ENCODE data around the gene PLAGL1.

Gene PLAGL1

GRCh38 chr6:143993965-143994646, 14.0 kb downstream of the PLAGL1 start:
- Histone ChIP-seq H3K27me3 (ENCODE audit: low read depth) (no peaks in the 10 kb centered on the region), H3K4me1 (no peaks in the 10 kb centered on the region), H3K36me3 (replicated peaks) (no peaks in the 10 kb centered on the region), H3K4me3 (no peak overlapping the region), H3K9me3 (0 out of 2 replicates have a peak, but pooled peaks cover 2% of the 10 kb centered on the region)
- no peak for DNase-seq (ENCODE audit: low spot score in 2 of 2)
- in situ Hi-C loops (cut with MboI; ENCODE audit: low sequenced_read_pairs): no loop called here

GRCh38 chr6:143992285-143992684, 15.8 kb downstream of the PLAGL1 start:
- no peaks in the 10 kb centered on the region for H3K36me3 ChIP-seq (replicated peaks)
- no peaks in the 10 kb centered on the region for H3K4me1 ChIP-seq
- in situ Hi-C loops (cut with MboI; ENCODE audit: low sequenced_read_pairs): no loop called here
- DNase-seq (ENCODE audit: low spot score in 2 of 2): no peak
- H3K9me3 ChIP-seq: 0 out of 2 replicates have a peak, but pooled peaks cover 2% of the 10 kb centered on the region
- H3K27me3 ChIP-seq (ENCODE audit: low read depth): no peaks in the 10 kb centered on the region
- H3K4me3 ChIP-seq: no peak overlapping the region

- Histone ChIP-seq H3K4me1 (no peaks in the 10 kb centered on the region), H3K9me3 (no peaks in the 10 kb centered on the region), H3K27me3 (ENCODE audit: low read depth) (no peaks in the 10 kb centered on the region), H3K4me3 (no peak overlapping the region), H3K36me3 (replicated peaks) (no peaks in the 10 kb centered on the region)
- no peak for DNase-seq (ENCODE audit: low spot score in 2 of 2)
- in situ Hi-C loops (cut with MboI; ENCODE audit: low sequenced_read_pairs): no loop called here
These were observed 21.5 kb downstream of the PLAGL1 start for GRCh38 chr6:143986463-143987065.

GRCh38 chr6:143984666-143985065, 23.4 kb downstream of the PLAGL1 start:
- Histone ChIP-seq H3K9me3 (no peaks in the 10 kb centered on the region), H3K4me3 (no peak overlapping the region), H3K4me1 (no peaks in the 10 kb centered on the region), H3K36me3 (replicated peaks) (no peaks in the 10 kb centered on the region), H3K27me3 (ENCODE audit: low read depth) (no peaks in the 10 kb centered on the region)
- in situ Hi-C loops (cut with MboI; ENCODE audit: low sequenced_read_pairs): no loop called here
- DNase-seq (ENCODE audit: low spot score in 2 of 2): no peak

GRCh38 chr6:143982968-143983367, 25.1 kb downstream of the PLAGL1 start:
- in situ Hi-C loops (cut with MboI; ENCODE audit: low sequenced_read_pairs): no loop called here
- H3K4me1 ChIP-seq: no peaks in the 10 kb centered on the region
- no peak overlapping the region for H3K4me3 ChIP-seq
- DNase-seq (ENCODE audit: low spot score in 2 of 2): no peak
- H3K27me3 ChIP-seq (ENCODE audit: low read depth): no peaks in the 10 kb centered on the region
- no peaks in the 10 kb centered on the region for H3K9me3 ChIP-seq
- no peaks in the 10 kb centered on the region for H3K36me3 ChIP-seq (replicated peaks)

- in situ Hi-C loops (cut with MboI; ENCODE audit: low sequenced_read_pairs): no loop called here
- no peaks in the 10 kb centered on the region for H3K27me3 ChIP-seq (ENCODE audit: low read depth)
- no peak for DNase-seq (ENCODE audit: low spot score in 2 of 2)
- H3K36me3 ChIP-seq (replicated peaks): no peaks in the 10 kb centered on the region
- no peak overlapping the region for H3K4me3 ChIP-seq
- no peaks in the 10 kb centered on the region for H3K9me3 ChIP-seq
- H3K4me1 ChIP-seq: no peaks in the 10 kb centered on the region
These were observed 27.1 kb downstream of the PLAGL1 start for GRCh38 chr6:143980921-143981320.

GRCh38 chr6:143976806-143977349, 31.2 kb downstream of the PLAGL1 start:
- DNase-seq (ENCODE audit: low spot score in 2 of 2): no peak
- Histone ChIP-seq H3K4me3 (no peak overlapping the region), H3K36me3 (replicated peaks) (no peaks in the 10 kb centered on the region), H3K4me1 (peaks cover 11% of the 10 kb centered on the region), H3K27me3 (ENCODE audit: low read depth) (no peaks in the 10 kb centered on the region), H3K9me3 (no peaks in the 10 kb centered on the region)
- in situ Hi-C loops (cut with MboI; ENCODE audit: low sequenced_read_pairs): no loop called here

- H3K4me3 ChIP-seq: no peak overlapping the region
- DNase-seq (ENCODE audit: low spot score in 2 of 2): no peak
- in situ Hi-C loops (cut with MboI; ENCODE audit: low sequenced_read_pairs): no loop called here
- no peaks in the 10 kb centered on the region for H3K9me3 ChIP-seq
- no peaks in the 10 kb centered on the region; the same call in 1 of the 2 replicates for H3K27me3 ChIP-seq (ENCODE audit: low read depth)
- H3K36me3 ChIP-seq (replicated peaks): no peaks in the 10 kb centered on the region
- peaks cover 13% of the 10 kb centered on the region for H3K4me1 ChIP-seq
These were observed 34.0 kb downstream of the PLAGL1 start for GRCh38 chr6:143974089-143974488.

GRCh38 chr6:143973097-143973966, 34.7 kb downstream of the PLAGL1 start:
- Histone ChIP-seq H3K4me1 (peaks cover 13% of the 10 kb centered on the region), H3K36me3 (replicated peaks) (no peaks in the 10 kb centered on the region), H3K27me3 (ENCODE audit: low read depth) (no peaks in the 10 kb centered on the region; the same call in 1 of the 2 replicates), H3K4me3 (no peak overlapping the region), H3K9me3 (no peaks in the 10 kb centered on the region)
- in situ Hi-C loops (cut with MboI; ENCODE audit: low sequenced_read_pairs): no loop called here
- peak in 1 of 2 experiments; percentile 44 for DNase-seq (ENCODE audit: low spot score in 2 of 2)

GRCh38 chr6:143971482-143972205, 36.4 kb downstream of the PLAGL1 start:
- in situ Hi-C loops (cut with MboI; ENCODE audit: low sequenced_read_pairs): no loop called here

GRCh38 chr6:143970456-143971218, 37.4 kb downstream of the PLAGL1 start:
- no peaks in the 10 kb centered on the region for H3K9me3 ChIP-seq
- H3K36me3 ChIP-seq (replicated peaks): no peaks in the 10 kb centered on the region
- no peak overlapping the region for H3K4me3 ChIP-seq
- in situ Hi-C loops (cut with MboI; ENCODE audit: low sequenced_read_pairs): no loop called here
- no peaks in the 10 kb centered on the region; the same call in 1 of the 2 replicates for H3K27me3 ChIP-seq (ENCODE audit: low read depth)
- no peak for DNase-seq (ENCODE audit: low spot score in 2 of 2)
- peaks cover 20% of the 10 kb centered on the region for H3K4me1 ChIP-seq

More at GRCh38 chr6:143971482-143972205, 36.4 kb downstream of the PLAGL1 start:
- no peak overlapping the region for H3K4me3 ChIP-seq
- no peak for DNase-seq (ENCODE audit: low spot score in 2 of 2)
- peaks cover 13% of the 10 kb centered on the region for H3K4me1 ChIP-seq
- no peaks in the 10 kb centered on the region; the same call in 1 of the 2 replicates for H3K27me3 ChIP-seq (ENCODE audit: low read depth)
- no peaks in the 10 kb centered on the region for H3K36me3 ChIP-seq (replicated peaks)
- no peaks in the 10 kb centered on the region for H3K9me3 ChIP-seq

- Histone ChIP-seq H3K36me3 (replicated peaks) (no peaks in the 10 kb centered on the region), H3K4me1 (peaks cover 20% of the 10 kb centered on the region), H3K4me3 (no peak overlapping the region), H3K27me3 (ENCODE audit: low read depth) (no peaks in the 10 kb centered on the region; the same call in 1 of the 2 replicates), H3K9me3 (no peaks in the 10 kb centered on the region)
- in situ Hi-C loops (cut with MboI; ENCODE audit: low sequenced_read_pairs): no loop called here
- no peak for DNase-seq (ENCODE audit: low spot score in 2 of 2)
These were observed 39.0 kb downstream of the PLAGL1 start for GRCh38 chr6:143969077-143969476.

All from HAP-1 (cell line).